Measurements from ENCODE around the gene TEX47. TPM values are rescaled to one million over a fixed set of nuclear protein-coding genes. Genes with fewer than 3 reads are reported as not detected.

TEX47 gene
- total and polyA plus RNA-seq, 4 donors, result not detected

GRCh38 chr7:88756802-88757201 is 38.7 kb downstream of the TEX47 start:
- Histone ChIP-seq H3K4me1 (ENCODE audit: control insufficient read depth in 5 of 5, insufficient read depth in 5 of 5, low read length in 5 of 5) (peaks cover 0 to 8% (median 7%) of the 10 kb centered on the region in 5 donors), H3K27me3 (ENCODE audit: control insufficient read depth in 3 of 3, insufficient read depth in 3 of 3, low read length in 2 of 3) (peaks cover 4 to 38% (median 34%) of the 10 kb centered on the region in 3 donors), H3K36me3 (ENCODE audit: control insufficient read depth in 4 of 4, insufficient read depth in 4 of 4, low read length in 4 of 4) (no peaks in the 10 kb centered on the region), H3K27ac (ENCODE audit: low read depth in 1 of 2, low read length in 1 of 2) (no peak overlapping the region), H3K4me3 (no peak overlapping the region), H3K9me3 (ENCODE audit: control insufficient read depth in 4 of 4, insufficient read depth in 3 of 4, low read length in 3 of 4) (peaks cover 0 to 3% (median 0%) of the 10 kb centered on the region in 4 donors), H3K9ac (ENCODE audit: insufficient read depth in 1 of 2, low read length in 2 of 2) (no peak overlapping the region)
- DNase-seq, result no peak
- no peak for ATAC-seq (ENCODE audit: insufficient read depth, low FRiP score)
- 78 to 82% methylated on average over 1 of the region's 1 CpG for WGBS, 2 donors
- no peak for TF ChIP-seq CTCF (IDR thresholded peaks at IDR 0.05; ENCODE audit: control extremely low read depth, extremely low read depth)

GRCh38 chr7:88746126-88746525 is 49.4 kb downstream of the TEX47 start:
- Histone ChIP-seq H3K9ac (ENCODE audit: insufficient read depth in 1 of 2, low read length in 2 of 2) (no peak overlapping the region), H3K9me3 (ENCODE audit: control insufficient read depth in 4 of 4, insufficient read depth in 3 of 4, low read length in 3 of 4) (peaks cover 0 to 2% (median 0%) of the 10 kb centered on the region in 4 donors), H3K27me3 (ENCODE audit: control insufficient read depth in 3 of 3, insufficient read depth in 3 of 3, low read length in 2 of 3) (no peaks in the 10 kb centered on the region), H3K4me1 (ENCODE audit: control insufficient read depth in 5 of 5, insufficient read depth in 5 of 5, low read length in 5 of 5) (no peaks in the 10 kb centered on the region), H3K36me3 (ENCODE audit: control insufficient read depth in 4 of 4, insufficient read depth in 4 of 4, low read length in 4 of 4) (no peaks in the 10 kb centered on the region), H3K27ac (ENCODE audit: low read depth in 1 of 2, low read length in 1 of 2) (no peak overlapping the region), H3K4me3 (no peak overlapping the region)
- no peak for TF ChIP-seq CTCF (IDR thresholded peaks at IDR 0.05; ENCODE audit: control extremely low read depth, extremely low read depth)
- 71 to 72% methylated on average over 3 of the region's 3 CpGs for WGBS, 2 donors
- DNase-seq (no peak), ATAC-seq (ENCODE audit: insufficient read depth, low FRiP score) (no peak)

Small RNAs within 50 kb of the gene (small RNA-seq; reads per million reads assigned to genes)
- not detected for gene AC002127.1 (ENCODE audit: low replicate concordance)

Other genes with a start within 250 kb of the TEX47 start
- gene ZNF804B, start 36.0 kb downstream of the TEX47 start, total RNA-seq, result not detected
- gene ZNF804B, start 36.0 kb downstream of the TEX47 start, polyA plus RNA-seq, result not detected

Measured in lung (tissue), 13 donors.